HG03575 (cell line): ENCODE results near the gene DDO.
"Not testable (repeated sequence)": the region's sequence is repeated elsewhere in the genome, so short reads cannot be mapped to it uniquely, and the experiment has no call there.

Experiments
- ATAC-seq: cut with Tn5 transposase; IDR thresholded peaks from one replicate; pipeline ENCODE4 v1.9.1; 2021; ENCODE audit not compliant: unreplicated experiment, insufficient number of reproducible peaks, low FRiP score; ENCODE audit errors: extremely low read depth

DDO gene

GRCh38 chr6:110352563-110353262 lies 62.7 kb downstream of the DDO start:
- ATAC-seq = no peak

GRCh38 chr6:110351986-110352385 lies 63.4 kb downstream of the DDO start:
- no peak for ATAC-seq

- no peak for ATAC-seq
Measured at GRCh38 chr6:110351546-110351945, 63.8 kb downstream of the DDO start.

- ATAC-seq = not testable (repeated sequence)
Measured at GRCh38 chr6:110350593-110350992, 64.8 kb downstream of the DDO start.

GRCh38 chr6:110348961-110349690 lies 66.2 kb downstream of the DDO start:
- no peak for ATAC-seq

GRCh38 chr6:110345025-110345424 lies 70.3 kb downstream of the DDO start:
- no peak for ATAC-seq

- ATAC-seq = no peak
Measured at GRCh38 chr6:110342759-110343158, 72.6 kb downstream of the DDO start.
